GM12891 (cell line): ENCODE results near the gene TCF7.

Source experiments
- DNase-seq: peaks from one replicate; pipeline ENCODE4 v3.0.0; 2011; ENCODE audit warnings: low spot score; ENCODE audit not compliant: insufficient read length
- FAIRE-seq: peaks from 2 replicates; lab custom pipeline; 2011; peaks lifted over from hg19 to GRCh38; lab: Jason Lieb, UNC
- PAX5 ChIP-seq: IDR thresholded peaks from 2 replicates; pipeline ENCODE4 v1.6.1; 2011; ENCODE audit warnings: low read length, moderate library complexity, mild to moderate bottlenecking; ENCODE audit not compliant: insufficient read depth, severe bottlenecking
- POLR2A ChIP-seq: IDR thresholded peaks from 2 replicates; pipeline ENCODE4 v1.6.1; 2011; ENCODE audit warnings: low read depth, low read length, control low read depth
- POLR2AphosphoS5 ChIP-seq: IDR thresholded peaks from 2 replicates; pipeline ENCODE4 v1.6.1; 2011; ENCODE audit warnings: low read depth, low read length, control low read depth
- POU2F2 ChIP-seq: IDR thresholded peaks from 2 replicates; pipeline ENCODE4 v1.6.1; 2011; ENCODE audit warnings: low read depth, mild to moderate bottlenecking, control low read depth, low read length, moderate library complexity
- SPI1 ChIP-seq: IDR thresholded peaks from 2 replicates; pipeline ENCODE4 v1.6.1; 2011; ENCODE audit warnings: low read depth, low read length, control low read depth
- TAF1 ChIP-seq: IDR thresholded peaks from 2 replicates; pipeline ENCODE4 v1.6.1; 2011; ENCODE audit warnings: low read depth, low read length, control low read depth

TCF7 gene

GRCh38 chr5:134099288-134099872 is 15.1 kb upstream of the TCF7 start:
- FAIRE-seq (no peak), DNase-seq (no peak)
- TF ChIP-seq SPI1 (peak; percentile 63), POU2F2 (no peak), POLR2A (no peak), PAX5 (no peak), POLR2AphosphoS5 (no peak)

GRCh38 chr5:134099939-134100282 is 14.6 kb upstream of the TCF7 start:
- TF ChIP-seq TAF1, result no peak
- FAIRE-seq (no peak), DNase-seq (no peak)

DNA sequence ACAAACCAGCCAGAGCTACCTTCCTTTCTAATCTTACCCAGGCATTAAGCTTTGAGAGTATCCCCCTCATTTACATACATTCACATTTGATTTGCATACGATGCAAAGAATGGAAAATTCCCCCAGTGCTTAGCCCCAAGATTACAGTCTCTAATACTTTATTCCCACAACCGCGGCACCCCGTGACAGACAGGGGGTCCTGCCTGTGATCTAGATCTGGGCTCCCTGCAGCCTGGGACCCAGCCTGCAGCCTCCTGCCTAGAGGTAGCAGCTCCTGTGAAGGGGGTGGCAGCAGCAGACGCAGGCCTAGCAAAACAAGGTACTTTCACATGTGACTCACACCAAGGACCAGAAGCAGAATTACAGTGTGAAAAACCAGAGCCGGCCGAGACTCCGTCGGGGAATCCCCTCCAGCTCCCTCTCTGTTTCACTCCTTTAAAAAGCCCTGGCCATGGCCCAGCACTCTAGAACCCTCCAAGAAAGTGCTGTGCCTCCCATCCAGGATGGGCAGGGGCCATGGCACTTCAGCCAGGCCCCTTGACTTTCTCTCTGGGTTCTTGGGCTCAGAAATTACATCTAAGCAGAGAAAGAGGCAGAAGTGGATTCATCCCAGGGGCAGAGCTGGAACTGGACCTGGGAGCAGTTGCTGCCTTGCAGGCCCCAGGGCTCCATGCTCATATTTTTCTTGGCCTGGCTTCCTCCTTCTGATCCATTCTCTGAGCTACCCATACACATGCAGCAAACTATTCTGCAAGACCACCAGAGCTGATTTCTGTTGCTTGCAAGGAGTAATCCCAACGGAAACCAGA is 14.0 kb upstream of the TCF7 start:
- TF ChIP-seq PAX5, result no peak
- peak; percentile 43 for TF ChIP-seq POLR2A
- TF ChIP-seq POU2F2, result peak; percentile 91
- peak; percentile 15 for TF ChIP-seq POLR2AphosphoS5
- TF ChIP-seq SPI1, result no peak
- peak; percentile 6; the same call in 1 of the 2 replicates for TF ChIP-seq TAF1
- FAIRE-seq, result peak; percentile 96
- peak; percentile 73 for DNase-seq

GRCh38 chr5:134101686-134102439 is 12.6 kb upstream of the TCF7 start:
- DNase-seq, result peak; percentile 69
- TF ChIP-seq TAF1 (peak; percentile 52; the same call in 1 of the 2 replicates), POLR2AphosphoS5 (no peak), PAX5 (no peak), SPI1 (no peak), POU2F2 (no peak), POLR2A (0 out of 2 replicates have a peak, but pooled peaks have one; percentile 46)
- peak; percentile 85 for FAIRE-seq

GRCh38 chr5:134103397-134103796 is 11.1 kb upstream of the TCF7 start:
- peak; percentile 13 for FAIRE-seq
- TF ChIP-seq POU2F2 (no peak), POLR2A (no peak)

GRCh38 chr5:134103998-134104654 is 10.4 kb upstream of the TCF7 start:
- FAIRE-seq, result peak; percentile 16
- peak; percentile 27; the same call in 1 of the 2 replicates for TF ChIP-seq TAF1
- no peak for TF ChIP-seq POLR2AphosphoS5
- TF ChIP-seq PAX5, result no peak
- TF ChIP-seq POLR2A, result no peak
- 0 out of 2 replicates have a peak, but pooled peaks have one; percentile 40 for TF ChIP-seq POU2F2
- TF ChIP-seq SPI1, result peak; percentile 32; the same call in 1 of the 2 replicates
- no peak for DNase-seq

More at GRCh38 chr5:134103397-134103796, 11.1 kb upstream of the TCF7 start:
- no peak for DNase-seq

DNA sequence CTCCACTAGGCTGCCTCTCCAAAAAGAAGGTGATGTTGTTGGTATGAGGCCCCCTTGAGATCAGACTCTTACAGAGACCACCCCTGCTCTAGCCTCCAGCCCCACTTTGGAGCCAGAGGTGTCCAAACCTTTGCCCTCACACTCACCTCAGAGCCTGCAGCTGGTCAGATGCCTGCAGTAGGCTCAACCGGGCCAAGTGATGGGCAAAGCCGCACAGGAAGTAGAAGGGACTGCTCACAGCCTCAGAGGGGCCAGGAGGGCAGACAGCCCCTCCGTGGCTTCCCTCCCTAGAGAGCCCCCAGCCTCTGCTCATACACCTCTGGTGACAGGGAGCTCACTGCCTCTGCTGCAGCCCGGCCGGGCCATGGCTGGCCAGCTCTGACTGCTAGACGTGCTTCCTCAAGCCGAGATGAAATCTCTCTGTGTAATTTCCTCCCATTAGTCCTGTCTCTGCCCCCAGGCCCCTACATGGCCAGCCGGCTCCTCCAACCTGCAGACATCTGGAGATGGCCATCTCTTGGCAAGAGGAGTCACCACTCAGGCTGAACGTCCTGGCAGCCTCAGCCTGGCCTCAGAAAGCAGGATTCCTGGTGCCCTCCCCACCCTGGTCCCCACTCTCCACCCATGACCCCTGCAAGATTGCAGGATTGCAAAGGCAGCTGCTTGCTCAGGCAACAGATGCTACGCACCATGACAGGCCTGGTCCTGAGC is 7.3 kb upstream of the TCF7 start:
- no peak for TF ChIP-seq PAX5
- TF ChIP-seq POLR2AphosphoS5, result no peak
- TF ChIP-seq POLR2A, result no peak
- no peak for TF ChIP-seq TAF1
- no peak for TF ChIP-seq POU2F2
- TF ChIP-seq SPI1, result no peak
- no peak for FAIRE-seq
- no peak for DNase-seq

DNA sequence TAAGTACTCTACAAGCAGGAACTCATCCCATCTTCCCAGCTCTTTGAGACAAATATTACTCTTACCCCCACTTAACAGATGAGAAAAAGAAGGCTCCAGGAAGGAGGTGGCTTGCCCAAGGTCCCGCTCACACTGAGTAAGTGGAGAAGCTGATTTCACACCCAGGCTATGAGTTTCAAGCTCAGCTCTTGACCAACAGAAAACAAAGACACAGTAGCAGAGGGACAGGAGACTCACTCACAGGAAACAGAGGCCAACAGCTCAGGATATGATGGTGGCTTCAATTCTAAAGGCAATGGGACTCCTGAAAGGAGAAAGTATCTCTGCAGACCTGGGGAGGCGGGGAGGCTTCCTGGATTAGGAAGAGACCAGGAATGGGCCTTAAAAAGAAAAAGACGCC is 6.7 kb upstream of the TCF7 start:
- FAIRE-seq (no peak), DNase-seq (no peak)
- TF ChIP-seq POLR2A, result no peak
- TF ChIP-seq PAX5, result no peak
- TF ChIP-seq SPI1, result no peak
- no peak for TF ChIP-seq TAF1
